GM18951 (cell line): Measurements from ENCODE around the gene PSMB5.

Experiments used
- POLR2A ChIP-seq: IDR thresholded peaks from 4 replicates; pipeline ENCODE4 v1.6.1; 2011; ENCODE audit warnings: mild to moderate bottlenecking; ENCODE audit not compliant: insufficient read length, insufficient read depth; ENCODE audit errors: extremely low read depth
- in situ Hi-C: fragments of 300-500 bp; cut with MboI; formaldehyde crosslinking; loops from one replicate; pipeline ENCODE4 v1.12.0; 2022; ENCODE audit warnings: low sequenced_read_pairs, mixed read lengths, inconsistent platforms; ENCODE audit not compliant: unreplicated experiment

Gene PSMB5

DNA sequence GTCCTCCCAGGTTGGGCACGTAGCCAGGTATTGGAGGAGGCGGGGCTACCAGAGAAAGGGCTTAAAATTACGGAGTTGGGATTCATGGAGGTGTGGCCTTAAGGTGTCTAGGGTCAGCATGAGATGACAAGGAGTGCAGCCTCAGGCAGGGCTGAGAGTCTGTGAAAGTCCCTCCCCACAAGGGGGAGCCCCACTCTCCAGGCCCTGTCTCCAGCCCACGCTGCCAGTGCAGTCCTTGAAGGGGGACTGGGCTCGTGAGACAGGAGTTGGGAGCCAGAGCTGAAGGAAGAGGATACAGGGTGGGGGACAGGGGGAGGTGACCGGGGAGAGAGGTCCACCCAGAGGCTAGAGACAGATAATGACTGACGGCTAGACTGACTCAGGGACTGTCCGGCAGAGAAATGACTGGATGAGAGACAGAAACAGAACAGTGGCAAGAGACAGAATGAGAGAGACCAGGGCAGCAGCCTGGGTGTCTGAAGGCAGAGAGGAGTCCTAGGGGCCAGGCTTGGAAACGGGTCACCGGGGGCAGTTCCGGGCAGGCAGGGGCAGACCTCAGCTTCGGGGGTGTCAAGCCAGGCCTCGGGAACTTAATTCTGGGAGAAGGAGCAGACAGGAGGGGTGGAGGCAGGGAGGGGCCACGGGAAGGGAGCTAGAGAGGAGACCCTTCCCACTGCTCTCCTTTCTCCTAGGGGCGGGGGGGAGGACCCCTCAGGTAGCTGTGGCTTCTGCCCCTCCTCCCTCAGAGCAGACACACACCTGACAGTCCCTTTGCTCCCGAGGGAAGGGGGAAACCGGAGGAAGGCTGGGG is 21.6 kb upstream of the PSMB5 start:
- TF ChIP-seq POLR2A: no peak
- in situ Hi-C loops: loop anchor here (25.0 kb wide), 1 partner anchor 494 kb away; no protein-coding TSS in a partner anchor

DNA sequence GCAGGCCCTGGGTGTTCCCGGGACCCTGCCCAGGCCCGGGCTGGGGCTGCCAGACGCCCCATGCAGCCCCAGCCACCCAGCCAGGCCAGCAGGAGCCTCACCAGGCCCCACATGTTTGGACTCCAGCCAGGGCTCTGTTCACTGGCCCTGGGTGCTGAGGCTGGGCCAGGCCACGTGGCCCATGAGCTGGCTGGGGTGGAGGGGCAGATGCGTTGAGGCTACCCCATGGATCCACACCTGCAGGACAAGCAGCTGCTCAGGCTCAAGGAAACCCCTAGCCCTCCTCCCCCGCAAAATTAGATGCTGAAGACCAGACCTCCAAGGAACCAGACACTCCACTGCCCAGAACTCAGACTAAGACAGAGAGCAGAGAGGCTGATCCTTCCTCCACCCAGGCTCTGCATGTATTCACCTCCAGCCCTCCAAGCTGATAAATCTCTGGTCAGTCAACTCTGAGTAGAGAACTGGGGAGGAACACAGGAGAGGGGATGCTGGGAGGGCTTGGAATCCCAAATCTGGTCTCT is 21.0 kb upstream of the PSMB5 start:
- no peak for TF ChIP-seq POLR2A
- in situ Hi-C loops: loop anchor here (25.0 kb wide), 1 partner anchor 493 kb away; no protein-coding TSS in a partner anchor

DNA sequence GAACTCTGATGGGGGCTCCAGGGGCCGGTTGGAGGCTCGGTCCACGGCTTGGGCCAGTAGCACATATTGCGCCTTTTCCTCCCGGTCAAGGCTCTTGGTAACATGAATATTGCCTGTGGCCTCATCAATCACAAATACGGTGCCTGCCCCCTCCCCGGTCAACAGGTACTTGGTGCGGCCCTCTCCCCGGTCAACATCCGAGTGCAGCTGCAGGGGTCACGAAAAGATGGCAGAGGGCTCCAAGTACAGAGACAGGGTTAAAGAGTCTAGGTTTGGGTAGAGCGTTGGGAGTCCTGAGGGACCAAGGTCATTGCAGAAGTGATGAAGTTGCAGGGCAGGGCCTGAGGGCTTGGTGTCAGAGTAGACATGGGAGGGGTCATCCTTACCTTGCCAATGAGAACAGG is 20.4 kb upstream of the PSMB5 start:
- in situ Hi-C loops: loop anchor here (25.0 kb wide), 1 partner anchor 493 kb away; no protein-coding TSS in a partner anchor
- no peak for TF ChIP-seq POLR2A

DNA sequence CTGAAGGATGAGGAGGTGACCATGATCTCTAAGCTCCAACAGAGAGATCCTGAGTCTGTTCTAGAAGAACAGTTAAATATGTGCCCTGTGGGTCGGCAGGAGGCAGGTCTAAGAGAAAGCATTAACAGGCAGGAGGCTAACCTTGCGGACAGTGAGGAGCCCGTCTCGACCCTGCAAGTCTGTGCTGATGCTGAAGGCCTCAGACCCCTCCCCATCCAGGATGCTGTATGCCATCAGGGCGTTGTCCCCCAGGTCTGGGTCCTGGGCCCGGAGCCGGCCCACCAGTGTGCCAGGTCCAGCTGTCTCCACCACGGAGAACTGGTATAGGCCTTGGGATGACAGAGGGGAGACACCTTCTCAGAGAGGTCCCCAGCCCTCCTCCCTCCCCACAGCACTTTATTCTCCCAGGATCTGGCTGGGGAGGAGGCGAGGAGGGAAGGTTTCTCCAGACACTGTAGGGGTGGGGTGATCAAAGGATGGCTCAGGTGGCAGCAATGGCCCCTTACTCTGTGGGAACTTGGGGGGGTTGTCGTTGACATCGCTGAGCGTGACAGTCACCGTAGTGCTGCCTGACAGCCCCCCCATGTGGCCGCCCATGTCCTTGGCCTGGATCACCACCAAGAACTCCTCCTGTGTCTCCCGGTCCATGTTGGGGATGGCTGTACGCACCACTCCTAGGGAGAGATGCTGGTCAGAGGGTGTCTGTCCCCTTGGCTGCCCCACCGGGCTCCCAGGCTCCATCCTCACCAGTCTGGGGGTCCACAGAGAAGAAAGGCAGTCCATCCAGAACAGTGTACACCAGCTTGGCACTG is 19.5 kb upstream of the PSMB5 start:
- no peak for TF ChIP-seq POLR2A
- in situ Hi-C loops: loop anchor here (5.0 to 25.0 kb wide), 2 partner anchors 62 to 492 kb away; no protein-coding TSS in a partner anchor

DNA sequence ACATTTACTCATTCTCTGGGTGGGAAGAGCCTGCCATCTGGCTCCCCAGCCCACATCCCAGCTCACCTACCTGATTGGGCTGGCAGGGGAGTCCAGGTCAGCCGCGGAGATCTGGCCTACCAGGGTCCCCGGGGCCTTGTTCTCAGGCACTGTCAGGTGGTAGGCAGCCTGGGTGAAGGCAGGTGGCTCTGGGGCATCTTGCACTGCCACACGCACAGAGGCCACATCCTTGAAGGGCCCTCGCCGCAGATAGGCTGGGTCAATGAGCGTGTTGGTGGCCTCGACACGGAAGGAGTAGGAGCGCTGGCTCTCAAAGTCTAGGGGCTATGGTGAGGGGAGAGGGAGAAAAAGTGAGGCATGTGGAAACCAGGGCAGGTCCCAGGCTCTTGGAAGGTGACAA is 18.7 kb upstream of the PSMB5 start:
- no peak for TF ChIP-seq POLR2A
- in situ Hi-C loops: loop anchor here (5.0 to 25.0 kb wide), 2 partner anchors 61 to 491 kb away; no protein-coding TSS in a partner anchor

DNA sequence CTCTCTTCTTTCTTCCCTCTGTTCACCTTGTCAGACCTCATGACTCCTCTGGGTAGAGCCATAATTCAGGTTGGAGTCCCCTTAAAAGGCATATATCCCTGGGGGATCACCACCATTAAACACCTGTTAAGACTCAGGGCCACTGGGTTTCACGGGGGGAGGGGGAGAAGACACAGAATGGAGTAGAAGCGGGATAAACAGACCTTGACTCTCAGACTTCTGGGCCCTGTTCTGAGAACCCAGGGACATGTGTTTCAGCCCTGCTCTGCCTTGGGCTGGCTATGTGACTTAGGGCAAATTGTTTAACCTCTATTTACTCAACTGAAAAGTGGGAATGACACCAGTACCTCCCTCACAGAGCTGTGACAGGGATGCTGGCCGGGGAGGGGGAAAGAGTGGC is 18.0 kb upstream of the PSMB5 start:
- TF ChIP-seq POLR2A: no peak
- in situ Hi-C loops: loop anchor here (5.0 to 25.0 kb wide), 2 partner anchors 60 to 490 kb away; no protein-coding TSS in a partner anchor

DNA sequence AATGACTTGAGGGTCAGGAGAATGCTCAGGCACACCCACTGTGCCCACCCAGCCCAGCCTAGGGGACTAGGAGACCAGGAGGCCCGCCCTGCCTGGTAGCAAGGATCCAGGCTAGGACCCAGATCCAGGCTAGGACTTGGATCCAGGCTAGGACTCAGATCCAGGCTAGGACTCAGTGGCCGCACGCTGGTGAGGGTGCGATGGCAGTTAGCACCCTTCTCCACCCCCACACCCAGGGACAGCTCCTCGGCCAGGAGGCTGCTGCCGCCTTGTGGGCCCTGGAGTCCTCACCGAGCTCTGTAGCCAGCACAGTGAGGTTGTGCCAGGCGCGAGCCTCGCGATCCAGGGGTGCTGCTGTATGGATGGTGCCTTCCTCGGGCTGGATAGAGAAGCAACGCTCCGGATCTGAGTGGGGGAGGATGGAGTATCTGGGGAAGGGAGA is 17.5 kb upstream of the PSMB5 start:
- no peak for TF ChIP-seq POLR2A
- in situ Hi-C loops: loop anchor here (5.0 to 25.0 kb wide), 2 partner anchors 60 to 490 kb away; no protein-coding TSS in a partner anchor

DNA sequence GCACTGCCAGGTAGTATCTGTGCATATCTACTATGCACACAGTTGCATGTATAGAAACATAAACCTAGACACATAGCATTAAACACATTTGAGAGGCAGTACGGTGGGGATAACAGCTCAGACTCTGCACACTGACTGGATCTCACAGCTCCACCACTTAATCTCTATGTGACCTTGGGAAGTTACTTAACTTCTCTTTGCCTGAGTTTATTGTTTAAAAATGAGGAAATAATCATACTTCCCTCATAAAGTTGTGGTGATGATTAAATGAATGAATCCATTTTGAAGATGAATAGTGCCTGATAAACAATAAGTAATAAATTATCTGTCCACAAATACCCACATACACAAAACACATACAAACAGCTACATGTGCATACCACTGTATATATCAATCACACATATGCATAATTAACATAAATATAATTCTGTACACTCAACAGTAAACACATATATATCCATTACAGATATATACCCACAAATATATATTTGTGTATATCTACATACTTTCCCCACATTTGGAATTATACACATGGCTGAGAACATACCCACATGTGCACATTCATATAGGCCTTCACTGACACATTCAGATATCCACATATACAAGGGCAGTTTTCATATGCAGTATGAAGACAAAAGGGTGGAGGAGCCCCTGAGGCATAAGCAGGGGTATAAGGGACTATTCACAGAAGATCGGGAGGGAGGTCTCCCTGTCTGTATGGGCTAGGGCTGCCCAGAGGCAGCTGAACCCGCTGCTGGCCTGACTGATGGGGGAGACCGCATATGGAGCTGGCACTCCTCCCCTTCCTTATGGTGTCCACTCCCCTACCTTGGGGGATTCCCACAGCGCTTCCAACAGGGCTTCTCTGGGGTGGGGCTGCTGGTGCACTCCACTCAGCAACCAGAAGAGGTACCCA is 16.7 kb upstream of the PSMB5 start:
- TF ChIP-seq POLR2A: no peak
- in situ Hi-C loops: loop anchor here (5.0 to 25.0 kb wide), 2 partner anchors 59 to 489 kb away; no protein-coding TSS in a partner anchor

DNA sequence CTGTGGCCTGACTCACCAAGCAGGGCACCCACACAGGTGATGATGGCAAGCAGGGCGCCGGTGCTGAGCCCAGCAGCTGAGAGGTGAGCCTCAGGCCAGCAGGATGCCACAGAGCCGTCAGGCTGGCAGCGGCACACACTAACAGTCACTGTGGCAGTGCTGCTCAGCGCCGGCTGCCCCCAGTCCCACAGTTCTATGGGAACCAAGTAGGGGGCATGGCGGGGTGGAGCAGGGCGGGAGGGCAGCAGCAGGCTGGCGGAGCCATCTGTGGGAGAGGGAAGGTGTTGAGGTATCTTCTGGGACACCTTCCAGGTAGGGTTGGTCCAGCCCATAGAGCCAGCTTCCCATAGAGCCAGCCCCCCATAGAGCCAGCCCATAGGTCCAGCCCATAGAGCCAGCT is 14.3 kb upstream of the PSMB5 start:
- no peak for TF ChIP-seq POLR2A
- in situ Hi-C loops: no loop called here

DNA sequence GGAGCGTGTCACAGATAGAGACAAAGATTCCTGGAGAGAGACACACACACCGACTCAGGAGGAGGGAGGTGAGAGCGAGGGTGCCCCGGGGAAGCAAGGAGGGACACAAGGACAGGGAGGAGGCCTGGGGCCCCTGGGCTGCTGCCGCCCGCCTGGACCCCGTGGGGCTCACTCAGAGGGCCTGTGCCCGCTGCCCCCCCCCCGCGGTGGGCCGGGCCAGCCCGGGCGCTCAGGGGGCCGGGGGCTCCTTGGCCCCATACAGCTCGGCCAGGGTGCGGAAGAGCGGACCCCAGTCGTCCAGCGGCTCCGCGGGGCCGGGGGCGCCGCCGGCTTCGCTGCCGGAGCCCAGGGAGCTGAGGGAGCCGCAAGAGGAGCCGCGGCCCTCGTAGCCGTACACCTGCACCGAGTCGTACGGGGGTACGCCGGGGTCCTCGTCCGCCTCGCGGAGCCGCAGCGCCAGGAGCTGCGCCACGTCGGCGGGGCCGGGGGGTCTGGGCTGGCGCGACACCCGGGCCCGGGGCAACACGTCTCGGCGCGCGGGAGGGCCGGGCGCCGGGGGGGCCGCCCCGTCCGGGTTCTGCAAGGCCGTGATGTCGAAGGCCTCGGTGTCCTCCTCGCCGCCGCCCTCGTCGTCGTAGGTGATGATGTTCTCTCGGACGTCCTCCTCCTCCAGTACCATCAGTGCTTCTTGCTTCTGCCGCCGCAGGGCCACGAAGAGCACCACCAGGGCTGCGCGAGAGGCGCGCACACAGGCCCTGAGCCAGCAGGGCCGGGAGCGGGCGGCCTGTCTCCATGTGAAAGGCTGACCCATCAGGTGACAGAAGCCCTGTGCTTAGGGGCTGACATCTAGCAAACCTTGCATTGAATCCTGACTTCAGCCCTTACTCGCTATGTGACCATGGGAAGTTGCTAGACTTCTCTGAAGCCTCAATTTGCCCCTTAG is 13.3 kb upstream of the PSMB5 start:
- in situ Hi-C loops: no loop called here
- no peak for TF ChIP-seq POLR2A

DNA sequence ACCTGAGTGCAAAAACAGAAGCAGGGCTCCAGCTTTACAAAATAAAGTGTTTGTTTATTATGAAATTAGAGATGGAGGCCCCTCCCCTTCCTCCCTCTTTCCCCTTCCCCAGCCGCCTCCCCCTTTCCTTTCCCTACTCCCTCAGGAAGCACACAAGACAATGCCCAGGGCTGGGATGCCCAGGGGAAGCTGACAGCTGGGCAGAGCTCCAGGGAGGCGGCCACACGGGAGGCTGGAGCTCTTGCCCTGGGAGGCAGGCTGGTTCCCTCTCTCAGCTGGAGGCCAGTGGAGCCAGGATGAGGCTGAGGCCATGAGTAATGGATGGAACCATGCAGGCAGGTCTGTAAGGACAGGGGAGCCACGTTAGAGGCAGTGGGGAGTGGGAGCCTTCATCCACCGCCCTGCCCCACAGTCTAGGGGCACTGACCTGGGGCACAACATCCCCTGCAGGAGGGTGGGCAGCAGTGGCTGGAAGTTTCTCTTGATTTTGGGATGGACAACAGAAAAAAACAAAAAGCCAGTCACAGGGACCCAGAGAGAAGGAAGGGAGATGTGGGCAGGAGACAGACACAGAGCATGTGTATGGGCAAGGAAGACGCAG is 12.4 kb upstream of the PSMB5 start:
- no peak for TF ChIP-seq POLR2A
- in situ Hi-C loops: no loop called here
